B cell (primary cell): Measurements from ENCODE around the gene CAPRIN1. TPM values are rescaled to one million over a fixed set of nuclear protein-coding genes. Genes with fewer than 3 reads are reported as not detected.

Source experiments
- ATAC-seq: fragments of 200-7000 bp; cut with Tn5 transposase; one replicate; pipeline ENCODE4 v1.10.0; 2021; ENCODE audit warnings: low read depth, mild to moderate bottlenecking, moderate number of reproducible peaks, moderate library complexity
- CTCF ChIA-PET: fragments of 350-600 bp; sonication (Branson Sonifier 250); formaldehyde crosslinking; loops from one replicate; lab custom pipeline; 2021; ENCODE audit warnings: antibody characterized with exemption, inconsistent platforms; lab: Charles Lee
- POLR2A ChIA-PET: fragments of 350-600 bp; sonication (Branson Sonifier 250); formaldehyde crosslinking; loops from one replicate; lab custom pipeline; 2021; ENCODE audit warnings: antibody characterized with exemption; lab: Charles Lee
- DNase-seq: peaks from one replicate; pipeline ENCODE4 v3.0.0; 2013
- H2AFZ ChIP-seq: 2 replicates; pipeline ENCODE4 v1.6.1; 2012; ENCODE audit warnings: mild to moderate bottlenecking, low read depth, low read length; ENCODE audit not compliant: insufficient read depth, poor library complexity, severe bottlenecking
- H3K27ac ChIP-seq, 2 donors: 1 replicate in 1 of 2; 2 replicates in 1 of 2; pipeline ENCODE4 v1.5.1; 2012 to 2013; ENCODE audit warnings: low read length in 2 of 2, mild to moderate bottlenecking in 2 of 2, moderate library complexity in 1 of 2
- H3K27me3 ChIP-seq, 4 experiments: fragments of 200-600 bp in 1 of 4; sonication (generic) in 1 of 4; replicated peaks in 1 of 4; 1 replicate in 2 of 4; 2 replicates in 2 of 4; pipeline versions ENCODE4 v1.6.1 to v1.7.0; 2013 to 2016; ENCODE audit warnings: low read length in 3 of 4, mild to moderate bottlenecking in 2 of 4, mixed read lengths in 1 of 4, moderate library complexity in 1 of 4; ENCODE audit not compliant: insufficient read depth in 4 of 4, control insufficient read depth in 3 of 4; ENCODE audit errors: control extremely low read depth in 1 of 4
- H3K36me3 ChIP-seq, 2 experiments: replicated peaks in 1 of 2; 1 replicate in 1 of 2; 2 replicates in 1 of 2; pipeline versions ENCODE4 v1.6.1 to v1.7.1; 2013; ENCODE audit warnings: low read length in 1 of 2; ENCODE audit not compliant: insufficient read depth in 2 of 2, control insufficient read depth in 1 of 2; ENCODE audit errors: control extremely low read depth in 1 of 2, extremely low read depth in 1 of 2
- H3K4me1 ChIP-seq, 2 donors: fragments of 200-600 bp in 1 of 2; sonication (generic) in 1 of 2; 1 replicate in 1 of 2; 2 replicates in 1 of 2; pipeline versions ENCODE4 v1.5.1 to v1.6.1; 2013 to 2017; ENCODE audit warnings: low read length in 2 of 2; ENCODE audit not compliant: control insufficient read depth in 2 of 2, insufficient read depth in 2 of 2
- H3K4me2 ChIP-seq: replicated peaks from 2 replicates; pipeline ENCODE3; 2012; ENCODE audit warnings: mild to moderate bottlenecking, low read depth, low read length; ENCODE audit not compliant: poor library complexity, severe bottlenecking
- H3K4me3 ChIP-seq, 5 experiments: fragments of 200-600 bp in 1 of 5; sonication (generic) in 1 of 5; 1 replicate in 3 of 5; 2 replicates in 2 of 5; pipeline versions ENCODE4 v1.5.1 to v1.7.0; 2011 to 2016; ENCODE audit warnings: low read length in 4 of 5, mild to moderate bottlenecking in 4 of 5, low read depth in 2 of 5, control low read depth in 1 of 5, moderate library complexity in 1 of 5; ENCODE audit not compliant: insufficient read depth in 1 of 5; ENCODE audit errors: control extremely low read depth in 1 of 5, extremely low read depth in 1 of 5
- H3K79me2 ChIP-seq: fragments of 200-600 bp; sonication (generic); one replicate; pipeline ENCODE4 v1.6.0; 2016; ENCODE audit warnings: low read length; ENCODE audit not compliant: control insufficient read depth, insufficient read depth
- H3K9ac ChIP-seq: fragments of 200-600 bp; sonication (generic); 2 replicates; pipeline ENCODE4 v1.6.1; 2017; ENCODE audit warnings: mild to moderate bottlenecking, low read length, moderate library complexity
- H3K9me3 ChIP-seq, 3 donors: one replicate each; pipeline versions ENCODE4 v1.6.1 to v1.7.1; 2013; ENCODE audit warnings: low read length in 2 of 3; ENCODE audit not compliant: control insufficient read depth in 2 of 3, insufficient read depth in 1 of 3; ENCODE audit errors: control extremely low read depth in 1 of 3
- H4K20me1 ChIP-seq: 2 replicates; pipeline ENCODE4 v1.6.0; 2012; ENCODE audit warnings: mild to moderate bottlenecking, low read length; ENCODE audit not compliant: insufficient read depth, control insufficient read depth, poor library complexity, severe bottlenecking
- H3K27ac Mint-ChIP-seq: one replicate; pipeline ENCODE4 v1.8.0; 2021; ENCODE audit warnings: mixed read lengths
- H3K27me3 Mint-ChIP-seq: one replicate; pipeline ENCODE4 v1.8.0; 2021; ENCODE audit warnings: mixed read lengths
- H3K4me1 Mint-ChIP-seq: one replicate; pipeline ENCODE4 v1.8.0; 2021; ENCODE audit warnings: mixed read lengths
- H3K4me3 Mint-ChIP-seq: one replicate; pipeline ENCODE4 v1.8.0; 2021; ENCODE audit warnings: mixed read lengths
- H3K9me3 Mint-ChIP-seq: one replicate; pipeline ENCODE4 v1.8.0; 2022; ENCODE audit warnings: mixed read lengths; ENCODE audit not compliant: insufficient read depth
- EZH2 ChIP-seq: IDR thresholded peaks from 2 replicates; pipeline ENCODE4 v1.6.1; 2012; ENCODE audit warnings: borderline replicate concordance, low read depth, mild to moderate bottlenecking, moderate library complexity, low read length; ENCODE audit not compliant: insufficient read depth, poor library complexity, severe bottlenecking
- WGBS: methylation state at CpG from one replicate; pipeline ENCODE4 v1.1.5; 2013; ENCODE audit warnings: missing lambda C conversion rate; ENCODE audit not compliant: insufficient coverage; 5-methylcytosine and 5-hydroxymethylcytosine counted together
- intact Hi-C: fragments of 100-400 bp; cut with micrococcal nuclease; formaldehyde crosslinking; loops from one replicate; pipeline ENCODE4 v1.10.0; 2022
- polyA plus RNA-seq: library from polyadenylated mRNA; depleted of rRNA; stranded (reverse); fragments of >200 nt; gene quantifications from 2 replicates; pipeline ENCODE4 v1.2.3, GENCODE V29; 2012
- total RNA-seq, 2 donors: library from RNA; stranded (reverse); fragments of 120-200 nt in 1 of 2; gene quantifications; 1 replicate in 1 of 2; 2 replicates in 1 of 2; pipeline versions ENCODE4 v1.2.3 to v1.2.4, GENCODE V29; 2013 to 2022
- TF ChIP-seq, protein P1 (sequence below): fragments of 200-600 bp; IDR thresholded peaks from one replicate; pipeline ENCODE4 v1.8.0; 2022; ENCODE audit warnings: antibody characterized with exemption, mild to moderate bottlenecking

Gene CAPRIN1
- total and polyA plus RNA-seq, 2 donors (not counting 1 experiment from before 2014, with no cell fraction given), result 31.7 to 133 TPM

DNA sequence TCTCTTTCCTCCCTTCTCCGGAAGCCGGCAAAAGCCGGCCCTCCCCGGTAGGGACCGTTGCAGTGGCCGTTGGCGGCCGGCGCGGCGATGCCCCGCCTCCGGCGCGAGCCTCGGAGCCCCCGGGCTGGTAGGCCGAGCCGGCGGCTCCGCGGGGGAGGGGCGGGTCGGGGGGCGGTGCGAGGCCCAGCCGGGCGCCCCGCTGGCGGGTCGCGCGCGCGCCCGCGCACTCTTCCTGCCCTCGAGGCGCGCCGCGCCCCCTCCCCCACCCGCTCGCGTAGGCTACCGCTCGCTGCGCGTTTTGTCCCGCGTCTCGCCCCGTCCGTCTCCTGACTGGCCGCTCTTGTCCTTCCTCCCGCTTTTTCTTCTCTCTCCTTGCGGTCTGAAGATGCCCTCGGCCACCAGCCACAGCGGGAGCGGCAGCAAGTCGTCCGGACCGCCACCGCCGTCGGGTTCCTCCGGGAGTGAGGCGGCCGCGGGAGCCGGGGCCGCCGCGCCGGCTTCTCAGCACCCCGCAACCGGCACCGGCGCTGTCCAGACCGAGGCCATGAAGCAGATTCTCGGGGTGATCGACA is 591 bp downstream of the CAPRIN1 start:
- H3K27ac Mint-ChIP-seq, result peak overlapping the region; percentile 96
- intact Hi-C loops, result loop anchor here (2.0 to 10.0 kb wide), 7 partner anchors 15 to 1613 kb away; partner anchors contain the start of genes C11orf91, CSTF3, QSER1 and TRIM44
- H3K4me3 ChIP-seq, result peak overlapping the region; percentile 90 to 98 (median 95)
- H3K4me3 Mint-ChIP-seq, result peak overlapping the region; percentile 97
- H4K20me1 ChIP-seq, result peaks cover 10% of the 10 kb centered on the region
- no peaks in the 10 kb centered on the region for H3K9me3 ChIP-seq
- ATAC-seq (peak; percentile 71), DNase-seq (peak; percentile 94)
- CTCF ChIA-PET, result interaction anchor here (0.7 to 2.1 kb wide), 4 partner anchors 11 to 189 kb away, joined by 3 to 12 read pairs (median 3); partner anchors contain the start of gene NAT10
- peaks cover 29 to 37% of the 10 kb centered on the region in 2 donors for H3K4me1 ChIP-seq
- H3K79me2 ChIP-seq, result peaks cover 46% of the 10 kb centered on the region
- peak overlapping the region; percentile 99 to 100 for H3K27ac ChIP-seq
- no peaks in the 10 kb centered on the region for H3K27me3 ChIP-seq
- peaks cover 0 to 11% of the 10 kb centered on the region in 2 experiments for H3K36me3 ChIP-seq
- POLR2A ChIA-PET, result interaction anchor here (1.7 kb wide), 1 partner anchor 53 kb away, joined by 26 read pairs; the partner anchor contains the start of gene NAT10
- no peaks in the 10 kb centered on the region for H3K9me3 Mint-ChIP-seq
- no peak for TF ChIP-seq EZH2
- TF ChIP-seq, protein P1, sequence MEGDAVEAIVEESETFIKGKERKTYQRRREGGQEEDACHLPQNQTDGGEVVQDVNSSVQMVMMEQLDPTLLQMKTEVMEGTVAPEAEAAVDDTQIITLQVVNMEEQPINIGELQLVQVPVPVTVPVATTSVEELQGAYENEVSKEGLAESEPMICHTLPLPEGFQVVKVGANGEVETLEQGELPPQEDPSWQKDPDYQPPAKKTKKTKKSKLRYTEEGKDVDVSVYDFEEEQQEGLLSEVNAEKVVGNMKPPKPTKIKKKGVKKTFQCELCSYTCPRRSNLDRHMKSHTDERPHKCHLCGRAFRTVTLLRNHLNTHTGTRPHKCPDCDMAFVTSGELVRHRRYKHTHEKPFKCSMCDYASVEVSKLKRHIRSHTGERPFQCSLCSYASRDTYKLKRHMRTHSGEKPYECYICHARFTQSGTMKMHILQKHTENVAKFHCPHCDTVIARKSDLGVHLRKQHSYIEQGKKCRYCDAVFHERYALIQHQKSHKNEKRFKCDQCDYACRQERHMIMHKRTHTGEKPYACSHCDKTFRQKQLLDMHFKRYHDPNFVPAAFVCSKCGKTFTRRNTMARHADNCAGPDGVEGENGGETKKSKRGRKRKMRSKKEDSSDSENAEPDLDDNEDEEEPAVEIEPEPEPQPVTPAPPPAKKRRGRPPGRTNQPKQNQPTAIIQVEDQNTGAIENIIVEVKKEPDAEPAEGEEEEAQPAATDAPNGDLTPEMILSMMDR, result no peak
- H3K9ac ChIP-seq, result peak overlapping the region; percentile 97
- H3K27me3 Mint-ChIP-seq, result no peaks in the 10 kb centered on the region
- H3K4me1 Mint-ChIP-seq, result peaks cover 32% of the 10 kb centered on the region
- under 1% methylated on average over 82 of the region's 82 CpGs for WGBS
- H2AFZ ChIP-seq, result peak overlapping the region; percentile 95
- H3K4me2 ChIP-seq, result peak overlapping the region; percentile 81
